Endothelial cell of umbilical vein (primary cell): ENCODE results near the gene CEP120. TPM values are rescaled to one million over a fixed set of nuclear protein-coding genes. Genes with fewer than 3 reads are reported as not detected.

ENCODE experiments used
- BruUV-seq: library from RNA; stranded (reverse); fragments of 400-500 nt; replicated peaks from 2 replicates; lab custom pipeline; 2021; lab: Mats Ljungman, UMichigan
- CTCF ChIA-PET: fragments of 300-600, 350-600 bp; sonication (Branson Sonifier 250); formaldehyde crosslinking; loops from one replicate; lab custom pipeline; 2021; ENCODE audit warnings: antibody characterized with exemption, inconsistent platforms; lab: Charles Lee
- POLR2A ChIA-PET: fragments of 300-600, 350-600 bp; sonication (Branson Sonifier 250); formaldehyde crosslinking; loops from one replicate; lab custom pipeline; 2021; ENCODE audit warnings: antibody characterized with exemption, inconsistent platforms; lab: Charles Lee
- DNase-seq: peaks from one replicate; pipeline ENCODE4 v3.0.0-alpha.2; 2011; ENCODE audit warnings: low read depth, low spot score
- FAIRE-seq: peaks from 2 replicates; lab custom pipeline; 2011; peaks lifted over from hg19 to GRCh38; lab: Jason Lieb, UNC
- H2AFZ ChIP-seq: 2 replicates; pipeline ENCODE4 v1.6.0; 2012; ENCODE audit warnings: low read depth, low read length, control low read depth, inconsistent platforms
- H3K27ac ChIP-seq: 2 replicates; pipeline ENCODE4 v1.5.1; 2011; ENCODE audit warnings: low read depth, mild to moderate bottlenecking, control low read depth, low read length, moderate library complexity; ENCODE audit not compliant: insufficient read depth
- H3K27me3 ChIP-seq, 2 experiments: 2 replicates each; pipeline versions ENCODE4 v1.6.0 to v1.6.1; 2011; ENCODE audit warnings: low read length in 2 of 2, mixed read lengths in 1 of 2; ENCODE audit not compliant: control insufficient read depth in 2 of 2, insufficient read depth in 2 of 2
- H3K36me3 ChIP-seq, 2 experiments: 2 replicates in 1 of 2; 3 replicates in 1 of 2; pipeline ENCODE4 v1.5.1; 2011; ENCODE audit warnings: low read length in 2 of 2, mild to moderate bottlenecking in 1 of 2, moderate library complexity in 1 of 2; ENCODE audit not compliant: control insufficient read depth in 2 of 2, insufficient read depth in 2 of 2; ENCODE audit errors: extremely low read depth in 1 of 2
- H3K4me1 ChIP-seq: 3 replicates; pipeline ENCODE4 v1.5.1; 2011; ENCODE audit warnings: mild to moderate bottlenecking, low read length; ENCODE audit not compliant: control insufficient read depth, insufficient read depth; ENCODE audit errors: extremely low read depth
- H3K4me2 ChIP-seq: 2 replicates; pipeline ENCODE4 v1.6.1; 2011; ENCODE audit warnings: low read length, control low read depth, mixed read lengths; ENCODE audit not compliant: insufficient read depth
- H3K4me3 ChIP-seq, 3 experiments: fragments of 200-600 bp in 1 of 3; sonication (generic), shearing (Covaris generic) in 1 of 3; replicated peaks in 1 of 3; 2 replicates each; pipeline ENCODE4 v1.5.1; 2011 to 2016; ENCODE audit warnings: control low read depth in 3 of 3, low read length in 3 of 3, mild to moderate bottlenecking in 2 of 3, inconsistent platforms in 1 of 3, low read depth in 1 of 3, moderate library complexity in 1 of 3; ENCODE audit not compliant: insufficient read depth in 1 of 3
- H3K79me2 ChIP-seq: 2 replicates; pipeline ENCODE4 v1.6.0; 2012; ENCODE audit warnings: low read length, inconsistent platforms; ENCODE audit not compliant: control insufficient read depth, insufficient read depth
- H3K9ac ChIP-seq: replicated peaks from 2 replicates; pipeline ENCODE3; 2011; ENCODE audit warnings: low read length, control low read depth; ENCODE audit not compliant: insufficient read depth; ENCODE audit errors: extremely low read depth
- H3K9me1 ChIP-seq: replicated peaks from 3 replicates; pipeline ENCODE4 v1.6.0; 2011; ENCODE audit warnings: mild to moderate bottlenecking, low read length; ENCODE audit not compliant: control insufficient read depth, insufficient read depth; ENCODE audit errors: extremely low read depth
- H3K9me3 ChIP-seq: replicated peaks from 2 replicates; pipeline ENCODE4 v1.5.1; 2012; ENCODE audit warnings: low read length, inconsistent platforms; ENCODE audit not compliant: control insufficient read depth, insufficient read depth
- H4K20me1 ChIP-seq: replicated peaks from 2 replicates; pipeline ENCODE3; 2011; ENCODE audit warnings: mild to moderate bottlenecking, low read length; ENCODE audit not compliant: control insufficient read depth, insufficient read depth; ENCODE audit errors: extremely low read depth
- CTCF ChIP-seq, 2 donors: IDR thresholded peaks; 1 replicate in 1 of 2; 2 replicates in 1 of 2; pipeline ENCODE4 v1.5.1; 2011; ENCODE audit warnings: low read length in 2 of 2, mild to moderate bottlenecking in 2 of 2, moderate library complexity in 2 of 2, control low read depth in 1 of 2, inconsistent platforms in 1 of 2, low read depth in 1 of 2; ENCODE audit not compliant: insufficient read depth in 1 of 2; ENCODE audit errors: extremely low read depth in 1 of 2
- EZH2 ChIP-seq: IDR thresholded peaks from 2 replicates; pipeline ENCODE4 v1.6.1; 2012; ENCODE audit warnings: borderline replicate concordance, low read depth, mild to moderate bottlenecking, moderate library complexity, low read length, inconsistent platforms; ENCODE audit not compliant: severe bottlenecking
- FOS ChIP-seq: IDR thresholded peaks from 2 replicates; pipeline ENCODE4 v1.6.1; 2011; ENCODE audit warnings: mild to moderate bottlenecking, low read length, moderate library complexity, borderline replicate concordance; ENCODE audit not compliant: insufficient read depth
- GATA2 ChIP-seq: IDR thresholded peaks from 2 replicates; pipeline ENCODE4 v1.7.0; 2011; ENCODE audit warnings: low read depth, mild to moderate bottlenecking, moderate library complexity, mixed read lengths, low read length; ENCODE audit not compliant: insufficient read length, insufficient read depth
- JUN ChIP-seq: IDR thresholded peaks from 2 replicates; pipeline ENCODE4 v1.6.1; 2011; ENCODE audit warnings: borderline replicate concordance, low read depth; ENCODE audit not compliant: insufficient read length, insufficient read depth
- MYC ChIP-seq: IDR thresholded peaks from one replicate; pipeline ENCODE4 v1.6.1; 2011; ENCODE audit warnings: mild to moderate bottlenecking, low read depth, low read length
- POLR2A ChIP-seq: IDR thresholded peaks from 2 replicates; pipeline ENCODE4 v1.6.1; 2012; ENCODE audit warnings: low read depth, mild to moderate bottlenecking, control low read depth, low read length
- POLR2AphosphoS5 ChIP-seq: IDR thresholded peaks from 2 replicates; pipeline ENCODE4 v1.6.1; 2012; ENCODE audit warnings: low read depth, mild to moderate bottlenecking, control low read depth, low read length, moderate library complexity; ENCODE audit not compliant: insufficient read depth
- dilution Hi-C: fragments of 300-500 bp; cut with MboI; formaldehyde crosslinking; loops from one replicate; pipeline ENCODE4 v1.15.0; 2019; ENCODE audit warnings: low sequenced_read_pairs; ENCODE audit not compliant: extremely low pct_ligation_motif_present
- intact Hi-C: fragments of 100-400 bp; cut with micrococcal nuclease; formaldehyde crosslinking; loops from one replicate; pipeline ENCODE4 v1.10.0; 2022
- polyA plus RNA-seq, 4 experiments: library from polyadenylated mRNA; depleted of rRNA in 3 of 4; stranded (reverse) in 3 of 4; unstranded in 1 of 4; fragments of >200 nt; gene quantifications; 2 replicates each; pipeline versions ENCODE4 v1.2.1 to v1.2.3, GENCODE V29; 2011 to 2012; ENCODE audit warnings: missing spikeins in 1 of 4
- total RNA-seq: library from RNA; stranded (reverse); gene quantifications from 2 replicates; pipeline ENCODE4 v1.2.3, GENCODE V29; 2021

Gene CEP120
- total and polyA plus RNA-seq, 2 donors (not counting 3 experiments of a cell fraction or from before 2014, with no cell fraction given), result 6.6 to 18.8 TPM

- no peak for DNase-seq
- BruUV-seq, result no TSS peak
- no peaks in the 10 kb centered on the region for H3K79me2 ChIP-seq
- H3K9ac ChIP-seq, result no peak overlapping the region
- H3K4me1 ChIP-seq, result no peaks in the 10 kb centered on the region
- H3K27me3 ChIP-seq, result no peaks in the 10 kb centered on the region
- POLR2A ChIA-PET, result no interaction called here
- H3K4me3 ChIP-seq, result no peak overlapping the region
- FAIRE-seq, result no peak
- TF ChIP-seq POLR2AphosphoS5, result no peak
- TF ChIP-seq FOS, result no peak
- TF ChIP-seq EZH2, result no peak
- TF ChIP-seq MYC, result no peak
- TF ChIP-seq CTCF (IDR thresholded peaks at IDR 0.05; ENCODE audit: extremely low read depth in 1 of 2, insufficient read depth in 1 of 2, low read depth in 1 of 2, low read length in 2 of 2), result no peak
- TF ChIP-seq GATA2, result no peak
- TF ChIP-seq POLR2A, result no peak
- H2AFZ ChIP-seq, result no peak overlapping the region
- no peaks in the 10 kb centered on the region for H4K20me1 ChIP-seq
- dilution Hi-C loops, result no loop called here
- CTCF ChIA-PET, result no interaction called here
- H3K27ac ChIP-seq, result no peak overlapping the region
- no peak overlapping the region for H3K4me2 ChIP-seq
- peaks cover 2 to 5% of the 10 kb centered on the region in 2 experiments for H3K36me3 ChIP-seq
- intact Hi-C loops, result no loop called here
- H3K9me3 ChIP-seq, result no peaks in the 10 kb centered on the region
- H3K9me1 ChIP-seq, result no peaks in the 10 kb centered on the region
Measured at GRCh38 chr5:123391009-123391408, 32.2 kb downstream of the CEP120 start.

DNA sequence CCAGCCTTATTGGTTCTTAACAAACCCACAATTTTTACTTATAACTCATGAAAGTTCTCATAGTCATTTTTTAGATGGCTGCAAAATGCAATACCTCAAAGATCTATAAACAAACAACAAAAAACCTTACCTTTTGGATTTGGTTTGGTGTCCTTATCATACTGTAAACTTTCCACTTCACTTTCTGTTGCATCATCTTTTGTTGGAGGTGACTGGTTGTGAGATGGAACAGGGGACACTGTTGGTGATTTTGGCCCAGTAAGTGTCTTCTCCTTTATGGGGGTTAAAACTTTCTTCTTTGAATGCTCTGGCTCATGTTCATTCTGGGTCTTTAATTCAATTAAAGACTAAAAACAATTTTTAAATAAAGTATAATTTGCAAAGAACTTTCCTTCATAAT, 33.4 kb downstream of the CEP120 start:
- dilution Hi-C loops, result no loop called here
- H3K79me2 ChIP-seq, result no peaks in the 10 kb centered on the region
- FAIRE-seq, result no peak
- no TSS peak for BruUV-seq
- H3K27me3 ChIP-seq, result no peaks in the 10 kb centered on the region
- intact Hi-C loops, result no loop called here
- H3K9me1 ChIP-seq, result no peaks in the 10 kb centered on the region
- no peak overlapping the region for H2AFZ ChIP-seq
- TF ChIP-seq JUN (no peak), MYC (no peak), CTCF (IDR thresholded peaks at IDR 0.05; ENCODE audit: extremely low read depth in 1 of 2, insufficient read depth in 1 of 2, low read depth in 1 of 2, low read length in 2 of 2) (no peak), GATA2 (no peak), EZH2 (no peak)
- ChIA-PET POLR2A (no interaction called here), CTCF (no interaction called here)
- H3K27ac ChIP-seq, result no peak overlapping the region
- no peak overlapping the region for H3K9ac ChIP-seq
- no peaks in the 10 kb centered on the region for H3K4me1 ChIP-seq
- DNase-seq, result no peak
- no peaks in the 10 kb centered on the region for H3K9me3 ChIP-seq
- no peaks in the 10 kb centered on the region for H4K20me1 ChIP-seq
- no peak overlapping the region for H3K4me2 ChIP-seq
- H3K4me3 ChIP-seq, result no peak overlapping the region
- H3K36me3 ChIP-seq, result peaks cover 2 to 8% of the 10 kb centered on the region in 2 experiments
